A549 (cell line): ENCODE results near the gene DLX6. TPM values are rescaled to one million over a fixed set of nuclear protein-coding genes. Genes with fewer than 3 reads are reported as not detected.

ENCODE experiments used
- ATAC-seq, 2 experiments: fragments of 200-7000 bp in 1 of 2; fragments of >200 bp in 1 of 2; cut with Nextera tagmentation in 1 of 2; cut with Tn5 transposase in 1 of 2; 3 replicates each; pipeline versions ENCODE4 v1.8.0 to v1.9.1; 2018 to 2020; ENCODE audit warnings: mild to moderate bottlenecking in 1 of 2, moderate library complexity in 1 of 2
- CTCF ChIA-PET: fragments of 300-600 bp; sonication (Branson Sonifier 250); formaldehyde crosslinking; extraction: SDS; loops from one replicate; lab custom pipeline; 2021; ENCODE audit warnings: antibody characterized with exemption, inconsistent platforms; lab: Yijun Ruan, JAX
- POLR2A ChIA-PET: fragments of 350-600 bp; formaldehyde crosslinking; extraction: SDS; loops from one replicate; lab custom pipeline; 2021; ENCODE audit warnings: antibody characterized with exemption, inconsistent platforms; lab: Yijun Ruan, JAX
- DNase-seq, 2 experiments: peaks; one replicate each; pipeline versions ENCODE4 v3.0.0 to v3.0.0-alpha.2; 2011 to 2016; ENCODE audit warnings: low read depth in 1 of 2, low spot score in 1 of 2
- FAIRE-seq: peaks from 2 replicates; lab custom pipeline; 2011; peaks lifted over from hg19 to GRCh38; lab: Jason Lieb, UNC
- H3K27ac ChIP-seq, 2 experiments: fragments of >200 bp; sonication (Bioruptor Twin); formaldehyde crosslinking; 3 replicates each; pipeline ENCODE4 v1.5.1; 2016 to 2017
- H3K4me1 ChIP-seq: fragments of >200 bp; sonication (Bioruptor Twin); formaldehyde crosslinking; 3 replicates; pipeline ENCODE4 v1.6.1; 2016
- H3K4me2 ChIP-seq: fragments of >200 bp; sonication (Bioruptor Twin); formaldehyde crosslinking; 3 replicates; pipeline ENCODE4 v1.6.1; 2016
- H3K4me3 ChIP-seq: fragments of >200 bp; sonication (Bioruptor Twin); formaldehyde crosslinking; 3 replicates; pipeline ENCODE4 v1.5.1; 2016
- H3K9me3 ChIP-seq: fragments of >200 bp; sonication (Bioruptor Twin); formaldehyde crosslinking; 3 replicates; pipeline ENCODE4 v1.6.1; 2016
- ATOH8 ChIP-seq: fragments of 250-450 bp; sonication (Bioruptor Pico); IDR thresholded peaks from 2 replicates; pipeline ENCODE4 v1.5.0; 2020; ENCODE audit warnings: low read depth, mild to moderate bottlenecking, moderate library complexity
- BCL3 ChIP-seq: fragments of >200 bp; sonication (Bioruptor Twin); formaldehyde crosslinking; IDR thresholded peaks from 3 replicates; pipeline ENCODE4 v1.6.1; 2016
- BHLHE40 ChIP-seq: IDR thresholded peaks from 2 replicates; pipeline ENCODE4 v1.6.1; 2012; ENCODE audit warnings: low read depth, low read length, inconsistent platforms
- EHF ChIP-seq: fragments of 250-450 bp; sonication (Bioruptor Pico); IDR thresholded peaks from 2 replicates; pipeline ENCODE4 v1.5.0; 2020; ENCODE audit warnings: mild to moderate bottlenecking
- ESRRA ChIP-seq: fragments of 150-350 bp; IDR thresholded peaks from 2 replicates; pipeline ENCODE4 v1.6.1; 2014; ENCODE audit warnings: mild to moderate bottlenecking, low read length, borderline replicate concordance
- FOXS1 ChIP-seq: fragments of 250-450 bp; sonication (Bioruptor Pico); IDR thresholded peaks from 2 replicates; pipeline ENCODE4 v1.5.0; 2020; ENCODE audit warnings: mild to moderate bottlenecking, moderate library complexity
- HES2 ChIP-seq: fragments of >200 bp; sonication (Bioruptor Twin); formaldehyde crosslinking; IDR thresholded peaks from 2 replicates; pipeline ENCODE4 v1.6.1; 2016
- HEYL ChIP-seq: fragments of 250-450 bp; sonication (Bioruptor Pico); IDR thresholded peaks from 2 replicates; pipeline ENCODE4 v1.8.0; 2021; ENCODE audit warnings: mild to moderate bottlenecking, moderate library complexity
- HMGXB4 ChIP-seq: fragments of 250-450 bp; sonication (Bioruptor Pico); IDR thresholded peaks from 2 replicates; pipeline ENCODE4 v1.5.0; 2021; ENCODE audit warnings: mild to moderate bottlenecking, moderate library complexity, borderline replicate concordance
- JUNB ChIP-seq: fragments of >200 bp; sonication (Bioruptor Twin); formaldehyde crosslinking; IDR thresholded peaks from 2 replicates; pipeline ENCODE4 v1.6.1; 2016
- KDM1A ChIP-seq: fragments of 200-600 bp; sonication (generic); IDR thresholded peaks from 2 replicates; pipeline ENCODE4 v1.6.1; 2016; ENCODE audit warnings: low read depth, mild to moderate bottlenecking
- MAZ ChIP-seq: fragments of 150-350 bp; IDR thresholded peaks from 2 replicates; pipeline ENCODE4 v1.6.1; 2014; ENCODE audit warnings: antibody characterized with exemption, low read depth, low read length, borderline replicate concordance
- MYC ChIP-seq: IDR thresholded peaks from 2 replicates; pipeline ENCODE4 v1.6.1; 2012; ENCODE audit warnings: mild to moderate bottlenecking, inconsistent platforms, low read length, improper control_type of control experiment, borderline replicate concordance
- NFE2L2 ChIP-seq: fragments of 150-350 bp; conservative IDR thresholded peaks from 2 replicates; pipeline ENCODE4 v1.6.1; 2014; ENCODE audit warnings: low read length
- PBX3 ChIP-seq: IDR thresholded peaks from 2 replicates; pipeline ENCODE4 v1.6.1; 2012
- PHF8 ChIP-seq: fragments of 200-600 bp; sonication (generic); IDR thresholded peaks from 2 replicates; pipeline ENCODE4 v1.6.1; 2016; ENCODE audit warnings: low read depth, mild to moderate bottlenecking, antibody characterized with exemption, moderate library complexity, borderline replicate concordance
- POLR2AphosphoS2 ChIP-seq: conservative IDR thresholded peaks from 2 replicates; pipeline ENCODE4 v1.6.1; 2012; ENCODE audit warnings: low read length, improper control_type of control experiment, inconsistent platforms
- RARB ChIP-seq: fragments of 250-450 bp; sonication (Bioruptor Pico); IDR thresholded peaks from 2 replicates; pipeline ENCODE4 v1.8.0; 2021; ENCODE audit warnings: mild to moderate bottlenecking, moderate library complexity
- USF2 ChIP-seq: fragments of 450-650 bp; IDR thresholded peaks from 2 replicates; pipeline ENCODE4 v1.6.1; 2014; ENCODE audit warnings: antibody characterized with exemption
- WGBS: methylation state at CpG from one replicate; pipeline ENCODE4 v1.1.6; 2017; ENCODE audit errors: missing lambda C conversion rate; 5-methylcytosine and 5-hydroxymethylcytosine counted together
- polyA plus RNA-seq, 4 experiments: library from polyadenylated mRNA; depleted of rRNA in 3 of 4; stranded (reverse); fragments of >200 nt; fragmentation: RNase III in 1 of 4; extraction: RNeasy Plus Mini Kit Qiagen cat#74134 plus additional on column Dnase treatment in 1 of 4; gene quantifications; 2 replicates in 3 of 4; 3 replicates in 1 of 4; pipeline ENCODE4 v1.2.3, GENCODE V29; 2011 to 2017

DLX6 gene
- polyA plus RNA-seq, 2 of the 4 experiments (the other 2 are of a cell fraction): not detected

GRCh38 chr7:97024209-97025129 is 19.1 kb downstream of the DLX6 start, which contains the start of gene DLX5:
Gene DLX5, minus strand, starts transcription at chr7:97024831. Its CDS starts 208 bp downstream, at chr7:97024623.
- POLR2A ChIA-PET: no interaction called here
- Histone ChIP-seq H3K4me1 (peaks cover 5% of the 10 kb centered on the region; the same call in 1 of the 3 replicates), H3K4me2 (peak within 1 kb of the TSS; percentile 84), H3K27ac (no peak within 1 kb of the TSS), H3K9me3 (no peaks in the 10 kb centered on the region), H3K4me3 (peak within 1 kb of the TSS; percentile 36)
- 8% methylated on average over 37 of the region's 60 CpGs for WGBS
- TF ChIP-seq KDM1A (no peak), EHF (CRISPR knock-in tag) (no peak), JUNB (no peak), MAZ (no peak), POLR2AphosphoS2 (no peak), ATOH8 (CRISPR knock-in tag) (no peak), PBX3 (no peak), HMGXB4 (CRISPR knock-in tag) (no peak), PHF8 (no peak), BHLHE40 (no peak), USF2 (no peak), MYC (no peak), HES2 (no peak), RARB (CRISPR knock-in tag) (no peak), HEYL (CRISPR knock-in tag) (no peak), NFE2L2 (no peak), ESRRA (no peak), FOXS1 (CRISPR knock-in tag) (no peak), BCL3 (no peak)
- ATAC-seq (peak; percentile 37 to 72; a peak in 5 of 6 replicates), FAIRE-seq (no peak), DNase-seq (peak in 1 of 2 experiments; percentile 24)
- CTCF ChIA-PET: interaction anchor here (1.0 kb wide), 1 partner anchor 788 kb away, joined by 3 read pairs; no protein-coding TSS in a partner anchor
